GM12865 (cell line): ENCODE results near the gene IL1RAP.
"Not testable (repeated sequence)": the region's sequence is repeated elsewhere in the genome, so short reads cannot be mapped to it uniquely, and the experiment has no call there.

Experiments
- DNase-seq: peaks from one replicate; pipeline ENCODE4 v3.0.0; 2010; ENCODE audit warnings: low read depth
- H3K4me3 ChIP-seq: 2 replicates; pipeline ENCODE4 v1.5.1; 2011; ENCODE audit warnings: mild to moderate bottlenecking, low read depth, low read length, control low read depth
- TF ChIP-seq, protein P1 (sequence below): IDR thresholded peaks from 2 replicates; pipeline ENCODE4 v1.5.1; 2011; ENCODE audit warnings: low read length, control low read depth, low read depth, inconsistent platforms; ENCODE audit not compliant: insufficient read depth; ENCODE audit errors: missing control alignments

Gene IL1RAP

DNA sequence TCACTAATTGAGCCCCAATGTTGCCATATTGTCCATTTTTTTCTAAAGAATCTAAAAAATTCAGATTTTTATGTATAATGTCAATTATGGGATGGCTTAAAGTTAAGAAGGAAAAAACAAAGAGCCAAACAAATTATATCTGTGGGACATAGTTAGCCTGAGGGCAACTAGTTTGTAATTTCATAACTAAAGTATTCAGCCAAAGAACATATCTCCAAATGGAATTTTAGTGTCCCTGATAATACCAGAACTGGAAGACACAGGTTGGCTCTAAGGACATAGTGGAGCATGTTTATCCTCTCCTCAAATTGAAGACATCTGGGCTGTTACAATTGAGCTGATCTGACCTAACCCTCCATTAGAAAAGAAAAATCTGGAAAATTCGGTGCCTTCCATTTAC is 144.2 kb downstream of the IL1RAP start:
- TF ChIP-seq, protein P1, sequence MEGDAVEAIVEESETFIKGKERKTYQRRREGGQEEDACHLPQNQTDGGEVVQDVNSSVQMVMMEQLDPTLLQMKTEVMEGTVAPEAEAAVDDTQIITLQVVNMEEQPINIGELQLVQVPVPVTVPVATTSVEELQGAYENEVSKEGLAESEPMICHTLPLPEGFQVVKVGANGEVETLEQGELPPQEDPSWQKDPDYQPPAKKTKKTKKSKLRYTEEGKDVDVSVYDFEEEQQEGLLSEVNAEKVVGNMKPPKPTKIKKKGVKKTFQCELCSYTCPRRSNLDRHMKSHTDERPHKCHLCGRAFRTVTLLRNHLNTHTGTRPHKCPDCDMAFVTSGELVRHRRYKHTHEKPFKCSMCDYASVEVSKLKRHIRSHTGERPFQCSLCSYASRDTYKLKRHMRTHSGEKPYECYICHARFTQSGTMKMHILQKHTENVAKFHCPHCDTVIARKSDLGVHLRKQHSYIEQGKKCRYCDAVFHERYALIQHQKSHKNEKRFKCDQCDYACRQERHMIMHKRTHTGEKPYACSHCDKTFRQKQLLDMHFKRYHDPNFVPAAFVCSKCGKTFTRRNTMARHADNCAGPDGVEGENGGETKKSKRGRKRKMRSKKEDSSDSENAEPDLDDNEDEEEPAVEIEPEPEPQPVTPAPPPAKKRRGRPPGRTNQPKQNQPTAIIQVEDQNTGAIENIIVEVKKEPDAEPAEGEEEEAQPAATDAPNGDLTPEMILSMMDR: no peak
- DNase-seq: no peak
- no peak overlapping the region for H3K4me3 ChIP-seq

DNA sequence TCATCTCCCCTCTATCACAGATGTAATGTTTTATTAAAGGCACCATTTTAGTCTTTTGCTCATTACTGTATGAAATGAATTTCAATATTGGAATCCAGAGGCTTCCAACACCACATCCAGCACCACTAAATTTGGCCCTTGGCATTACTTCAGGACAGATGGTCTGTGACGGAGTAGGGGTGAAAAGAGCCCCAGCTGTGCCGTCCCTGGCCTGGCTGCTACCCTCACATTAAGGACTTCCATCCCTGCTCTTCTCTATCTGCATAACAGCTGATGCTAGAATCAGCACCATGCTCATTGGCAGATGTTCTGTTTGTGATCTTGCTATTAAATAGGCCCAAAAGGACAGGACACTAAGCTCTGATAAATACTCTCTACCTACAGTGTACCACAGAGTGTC is 152.9 kb downstream of the IL1RAP start:
- TF ChIP-seq, protein P1: no peak
- no peak overlapping the region for H3K4me3 ChIP-seq
- no peak for DNase-seq

DNA sequence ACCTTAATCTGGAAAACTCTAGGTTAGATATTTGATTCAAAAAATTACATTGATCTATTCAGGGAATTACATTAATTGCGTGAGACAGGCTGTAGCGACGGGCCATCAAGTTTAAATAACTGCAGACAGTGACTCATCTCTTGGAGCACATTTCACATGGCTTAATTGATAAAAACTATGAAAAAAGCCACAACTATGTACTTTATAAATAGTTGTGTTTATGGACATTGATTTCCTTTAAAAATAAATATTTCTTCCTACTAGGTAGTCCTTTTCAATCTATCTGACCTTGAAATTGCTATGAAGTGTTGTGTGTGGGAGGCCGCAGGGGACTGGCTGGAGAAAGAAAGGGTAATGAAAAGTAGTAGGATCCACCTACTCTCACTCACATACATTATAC is 157.8 kb downstream of the IL1RAP start:
- no peak for DNase-seq

DNA sequence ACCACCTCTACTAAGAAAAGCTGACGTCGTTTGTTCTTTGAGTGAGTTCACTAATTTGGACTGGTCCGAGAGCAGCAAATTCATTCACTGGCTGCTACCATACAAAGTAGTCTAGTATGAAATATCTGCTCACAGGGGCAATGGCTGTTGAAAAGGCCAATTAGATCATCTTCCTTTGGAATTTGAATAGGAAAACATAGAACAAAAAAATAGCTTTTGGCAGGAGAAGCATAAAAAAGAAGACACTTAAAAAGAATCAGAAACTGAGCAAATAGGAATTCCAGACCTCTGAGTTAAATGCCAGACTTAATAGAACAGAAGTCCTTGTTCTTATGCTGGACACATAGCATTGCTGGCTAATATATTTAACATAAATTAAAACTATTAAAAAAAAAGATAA is 159.3 kb downstream of the IL1RAP start:
- TF ChIP-seq, protein P1: no peak
- DNase-seq: no peak
- H3K4me3 ChIP-seq: no peak overlapping the region

More for the DNA sequence above, 157.8 kb downstream of the IL1RAP start:
- no peak overlapping the region for H3K4me3 ChIP-seq
- TF ChIP-seq, protein P1: no peak

DNA sequence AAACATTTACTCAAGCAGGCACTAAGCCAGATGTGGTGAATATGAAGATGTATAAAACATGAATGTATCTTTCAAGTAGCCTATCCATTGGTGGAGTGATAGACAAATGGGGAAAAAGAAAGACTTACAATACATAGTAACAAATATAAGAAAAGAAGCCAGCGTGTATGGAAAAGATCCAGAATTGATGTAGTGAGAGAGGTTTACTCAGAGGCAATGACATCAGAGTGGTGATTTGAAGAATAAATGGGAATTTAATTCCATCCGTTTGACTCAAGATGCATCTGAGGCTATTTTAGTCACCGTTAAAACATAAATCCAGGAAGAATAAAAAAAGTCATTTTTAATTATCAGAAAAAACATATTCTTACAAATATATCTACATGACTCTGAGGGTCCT is 162.6 kb downstream of the IL1RAP start:
- TF ChIP-seq, protein P1: no peak
- DNase-seq: no peak
- H3K4me3 ChIP-seq: no peak overlapping the region

DNA sequence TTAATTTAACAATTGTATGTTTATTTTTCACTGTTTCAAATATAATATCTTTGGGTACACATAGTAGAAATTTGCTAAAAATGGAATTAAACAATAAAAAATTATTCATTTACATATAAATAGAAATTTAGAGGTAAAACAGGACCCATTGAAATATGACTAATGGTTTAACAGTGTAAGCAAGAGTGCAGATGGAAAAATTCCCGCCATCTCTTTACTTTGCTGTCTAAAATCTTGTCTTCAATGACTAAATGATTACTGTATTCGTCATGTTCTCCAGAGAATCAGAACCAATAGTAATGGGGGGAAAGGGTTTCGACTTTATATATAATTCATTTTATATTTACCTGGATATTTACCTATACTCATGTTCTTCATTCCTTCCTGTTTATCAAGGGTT is 163.1 kb downstream of the IL1RAP start:
- TF ChIP-seq, protein P1: no peak
- H3K4me3 ChIP-seq: no peak overlapping the region
- DNase-seq: no peak

DNA sequence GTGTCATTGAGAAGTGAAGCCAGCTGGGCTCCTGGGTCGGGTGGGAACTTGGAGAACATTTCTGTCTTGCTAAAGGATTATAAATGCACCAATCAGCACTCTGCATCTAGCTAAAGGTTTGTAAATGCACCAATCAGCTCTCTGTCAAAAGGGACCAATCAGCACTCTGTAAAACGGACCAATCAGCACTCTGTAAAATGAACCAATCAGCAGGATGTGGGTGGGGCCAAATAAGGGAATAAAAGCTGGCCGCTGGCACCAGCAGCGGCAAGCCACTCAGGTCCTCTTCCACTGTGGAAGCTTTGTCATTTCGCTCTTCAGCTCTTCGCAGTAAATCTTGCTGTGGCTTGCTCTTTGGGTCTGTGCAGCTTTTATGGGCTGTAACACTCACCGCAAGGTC is 164.0 kb downstream of the IL1RAP start:
- not testable (repeated sequence) for H3K4me3 ChIP-seq, DNase-seq
